ENCODE data around the gene TNFSF12. TPM values are rescaled to one million over a fixed set of nuclear protein-coding genes. Genes with fewer than 3 reads are reported as not detected.
A peak's percentile ranks its signal among the peaks of the same experiment; 100 is the strongest.

Gene TNFSF12
- total and polyA plus RNA-seq, 12 donors, result 3.3 to 134 (median 54.7) TPM

- 86 to 89% (median 86%) methylated on average over 18 to 20 of the region's 20 CpGs for WGBS, 4 donors
- no peak overlapping the region for H3K4me3 ChIP-seq
- TF ChIP-seq, protein P1, sequence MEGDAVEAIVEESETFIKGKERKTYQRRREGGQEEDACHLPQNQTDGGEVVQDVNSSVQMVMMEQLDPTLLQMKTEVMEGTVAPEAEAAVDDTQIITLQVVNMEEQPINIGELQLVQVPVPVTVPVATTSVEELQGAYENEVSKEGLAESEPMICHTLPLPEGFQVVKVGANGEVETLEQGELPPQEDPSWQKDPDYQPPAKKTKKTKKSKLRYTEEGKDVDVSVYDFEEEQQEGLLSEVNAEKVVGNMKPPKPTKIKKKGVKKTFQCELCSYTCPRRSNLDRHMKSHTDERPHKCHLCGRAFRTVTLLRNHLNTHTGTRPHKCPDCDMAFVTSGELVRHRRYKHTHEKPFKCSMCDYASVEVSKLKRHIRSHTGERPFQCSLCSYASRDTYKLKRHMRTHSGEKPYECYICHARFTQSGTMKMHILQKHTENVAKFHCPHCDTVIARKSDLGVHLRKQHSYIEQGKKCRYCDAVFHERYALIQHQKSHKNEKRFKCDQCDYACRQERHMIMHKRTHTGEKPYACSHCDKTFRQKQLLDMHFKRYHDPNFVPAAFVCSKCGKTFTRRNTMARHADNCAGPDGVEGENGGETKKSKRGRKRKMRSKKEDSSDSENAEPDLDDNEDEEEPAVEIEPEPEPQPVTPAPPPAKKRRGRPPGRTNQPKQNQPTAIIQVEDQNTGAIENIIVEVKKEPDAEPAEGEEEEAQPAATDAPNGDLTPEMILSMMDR (IDR thresholded peaks at IDR 0.05), result no peak
- TF ChIP-seq POLR2A (IDR thresholded peaks at IDR 0.05), result no peak
- H3K9me3 ChIP-seq (replicated peaks in 1 of 3), result no peaks in the 10 kb centered on the region
- intact Hi-C loops (cut with DNase I), result no loop called here
- DNase-seq, result no peak
- H3K36me3 ChIP-seq (replicated peaks in 1 of 2), result peaks cover 0 to 65% of the 10 kb centered on the region in 2 donors
- H3K27ac ChIP-seq, result no peak overlapping the region
- H3K4me1 ChIP-seq (replicated peaks in 1 of 2), result no peaks in the 10 kb centered on the region
- H3K27me3 ChIP-seq, result no peaks in the 10 kb centered on the region
Measured at GRCh38 chr17:7512824-7513540, 35.9 kb upstream of the TNFSF12 start.

GRCh38 chr17:7513850-7514419, 34.9 kb upstream of the TNFSF12 start:
- 68 to 76% (median 70%) methylated on average over 11 to 17 of the region's 17 CpGs for WGBS, 4 donors
- TF ChIP-seq, protein P1 (IDR thresholded peaks at IDR 0.05), result no peak
- TF ChIP-seq POLR2A (IDR thresholded peaks at IDR 0.05), result no peak
- peaks cover 0 to 55% of the 10 kb centered on the region in 2 donors for H3K36me3 ChIP-seq (replicated peaks in 1 of 2)

GRCh38 chr17:7515911-7516610, 32.8 kb upstream of the TNFSF12 start:
- 84 to 91% (median 89%) methylated on average over 13 of the region's 13 CpGs for WGBS, 4 donors
- Histone ChIP-seq H3K27me3 (no peaks in the 10 kb centered on the region), H3K9me3 (replicated peaks in 1 of 3) (no peaks in the 10 kb centered on the region), H3K27ac (no peak overlapping the region), H3K4me3 (no peak overlapping the region), H3K36me3 (replicated peaks in 1 of 2) (peaks cover 0 to 34% of the 10 kb centered on the region in 2 donors), H3K4me1 (replicated peaks in 1 of 2) (no peaks in the 10 kb centered on the region)
- TF ChIP-seq, protein P1 (IDR thresholded peaks at IDR 0.05), result no peak
- no peak for TF ChIP-seq POLR2A (IDR thresholded peaks at IDR 0.05)
- no peak for DNase-seq
- intact Hi-C loops (cut with DNase I), result loop anchor here in 1 of 2 donors (5.0 kb wide), 1 partner anchor 46 kb away; the partner anchor contains the start of gene SENP3

More at GRCh38 chr17:7513850-7514419, 34.9 kb upstream of the TNFSF12 start:
- intact Hi-C loops (cut with DNase I), result no loop called here
- Histone ChIP-seq H3K4me1 (replicated peaks in 1 of 2) (no peaks in the 10 kb centered on the region), H3K27me3 (no peaks in the 10 kb centered on the region), H3K4me3 (no peak overlapping the region), H3K27ac (no peak overlapping the region), H3K9me3 (replicated peaks in 1 of 3) (no peaks in the 10 kb centered on the region)
- no peak for DNase-seq

DNA sequence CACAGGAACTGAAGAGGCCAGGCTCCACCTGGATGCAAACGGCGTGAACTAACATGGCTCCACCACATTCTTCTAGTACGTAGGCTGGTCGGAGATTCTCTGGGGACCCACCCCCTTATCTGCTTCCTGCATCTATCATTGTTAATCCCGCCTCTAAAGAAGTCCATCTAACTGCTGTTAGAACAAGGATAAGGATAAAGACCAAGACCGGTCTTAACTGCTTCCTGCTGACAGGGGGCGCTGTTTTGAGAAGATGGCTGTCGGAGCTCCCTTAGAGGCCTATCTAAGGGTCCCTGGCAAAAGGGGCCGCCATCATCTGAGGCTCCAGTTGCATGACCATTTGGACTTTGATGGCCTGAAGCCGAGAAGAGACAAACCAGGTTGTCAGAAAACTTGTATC, 25.8 kb upstream of the TNFSF12 start:
- no peaks in the 10 kb centered on the region for H3K27me3 ChIP-seq

More for the DNA sequence above, 25.8 kb upstream of the TNFSF12 start:
- Histone ChIP-seq H3K4me3 (no peak overlapping the region), H3K4me1 (replicated peaks in 1 of 2) (no peaks in the 10 kb centered on the region), H3K9me3 (replicated peaks in 1 of 3) (no peaks in the 10 kb centered on the region), H3K36me3 (replicated peaks in 1 of 2) (no peaks in the 10 kb centered on the region), H3K27ac (no peak overlapping the region)
- DNase-seq, result peak in 3 of 7 donors; percentile 17 to 40 (median 34)
- TF ChIP-seq POLR2A (IDR thresholded peaks at IDR 0.05), result no peak
- TF ChIP-seq, protein P1 (IDR thresholded peaks at IDR 0.05), result peak in 5 of 6 experiments; percentile 17 to 58 (median 44)
- intact Hi-C loops (cut with DNase I), result no loop called here
- whole genome bisulfite sequencing, 4 donors, result 38 to 43% (median 42%) methylated on average over 10 of the region's 10 CpGs
